ENCODE measurements around the gene BRD7. TPM values are rescaled to one million over a fixed set of nuclear protein-coding genes. Genes with fewer than 3 reads are reported as not detected.

The BRD7 gene
- total RNA-seq, 1 donor from 2014 or later, result 52.6 TPM

- DNase-seq (ENCODE audit: low spot score), result peak; percentile 62
Observed at GRCh38 chr16:50305441-50306061, 63.2 kb downstream of the BRD7 start.

- peak; percentile 89 for DNase-seq (ENCODE audit: low spot score)
Observed at GRCh38 chr16:50304467-50305440, 64.0 kb downstream of the BRD7 start.

GRCh38 chr16:50303605-50304466 lies 65.0 kb downstream of the BRD7 start:
- peak; percentile 59 for DNase-seq (ENCODE audit: low spot score)

GRCh38 chr16:50303041-50303604 lies 65.7 kb downstream of the BRD7 start:
- DNase-seq (ENCODE audit: low spot score), result peak; percentile 68

- peak; percentile 78 for DNase-seq (ENCODE audit: low spot score)
Observed at GRCh38 chr16:50302472-50303005, 66.2 kb downstream of the BRD7 start.

GRCh38 chr16:50301626-50302471 lies 66.9 kb downstream of the BRD7 start:
- peak; percentile 90 for DNase-seq (ENCODE audit: low spot score)

GRCh38 chr16:50300942-50301625 lies 67.7 kb downstream of the BRD7 start:
- no peak for DNase-seq (ENCODE audit: low spot score)

- DNase-seq (ENCODE audit: low spot score), result peak; percentile 88
Observed at GRCh38 chr16:50299508-50300105, 69.2 kb downstream of the BRD7 start.

GRCh38 chr16:50298591-50299507 lies 69.9 kb downstream of the BRD7 start:
- DNase-seq (ENCODE audit: low spot score), result peak; percentile 83

GRCh38 chr16:50298075-50298460 lies 70.7 kb downstream of the BRD7 start:
- peak; percentile 64 for DNase-seq (ENCODE audit: low spot score)

GRCh38 chr16:50297301-50298074 lies 71.3 kb downstream of the BRD7 start:
- DNase-seq (ENCODE audit: low spot score), result peak; percentile 51

- no peak for DNase-seq (ENCODE audit: low spot score)
Observed at GRCh38 chr16:50296807-50297206, 72.0 kb downstream of the BRD7 start.

GRCh38 chr16:50295541-50296132 lies 73.2 kb downstream of the BRD7 start:
- no peak for DNase-seq (ENCODE audit: low spot score)

GRCh38 chr16:50294955-50295354 lies 73.8 kb downstream of the BRD7 start:
- no peak for DNase-seq (ENCODE audit: low spot score)

GRCh38 chr16:50293994-50294855 lies 74.6 kb downstream of the BRD7 start:
- no peak for DNase-seq (ENCODE audit: low spot score)
